Activated CD8-positive, alpha-beta memory T cell treated with anti-CD3 and anti-CD28 coated beads, Interleukin-2, amount 50 U/mL, for 1 hour (primary cell): ENCODE measurements around the gene PNKD.

Experiments
- DNase-seq: peaks from one replicate; pipeline ENCODE4 v3.0.0-alpha.2; 2020; ENCODE audit errors: extremely low read depth

PNKD gene

DNA sequence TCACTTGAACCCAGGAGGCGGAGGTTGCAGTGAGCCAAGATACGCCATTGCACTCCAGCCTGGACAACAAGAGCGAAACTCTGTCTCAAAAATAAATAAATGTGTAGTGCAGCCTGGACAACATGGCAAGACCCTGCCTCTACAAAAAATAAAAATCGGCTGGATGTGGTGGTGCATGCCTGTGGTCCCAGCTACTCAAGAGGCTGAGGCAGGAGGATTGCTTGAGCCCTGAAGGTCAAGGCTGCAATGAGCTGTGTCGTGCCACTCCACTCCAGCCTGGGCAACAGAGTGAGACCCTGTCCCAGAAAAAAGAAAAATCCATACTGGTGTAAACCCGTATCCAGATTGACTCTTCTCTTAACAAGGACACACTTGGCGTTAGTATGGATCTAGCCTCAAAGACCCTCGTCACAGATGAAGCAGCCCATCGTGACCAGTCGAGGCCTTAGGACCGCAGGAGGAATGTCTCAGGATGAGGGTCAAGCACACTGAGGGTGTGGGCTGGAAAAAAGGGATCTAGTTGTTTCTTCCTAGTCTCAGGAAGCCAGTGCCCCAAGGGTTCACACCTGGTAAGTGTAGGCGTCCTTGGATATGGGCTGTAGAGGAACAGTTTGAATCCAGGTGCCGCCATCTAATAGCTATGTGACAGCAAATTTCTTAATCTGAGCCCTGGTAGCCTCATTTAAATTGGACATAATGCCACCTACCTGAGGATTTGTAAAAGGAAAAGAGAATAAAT, 13.5 kb upstream of the PNKD start:
- no peak for DNase-seq

DNA sequence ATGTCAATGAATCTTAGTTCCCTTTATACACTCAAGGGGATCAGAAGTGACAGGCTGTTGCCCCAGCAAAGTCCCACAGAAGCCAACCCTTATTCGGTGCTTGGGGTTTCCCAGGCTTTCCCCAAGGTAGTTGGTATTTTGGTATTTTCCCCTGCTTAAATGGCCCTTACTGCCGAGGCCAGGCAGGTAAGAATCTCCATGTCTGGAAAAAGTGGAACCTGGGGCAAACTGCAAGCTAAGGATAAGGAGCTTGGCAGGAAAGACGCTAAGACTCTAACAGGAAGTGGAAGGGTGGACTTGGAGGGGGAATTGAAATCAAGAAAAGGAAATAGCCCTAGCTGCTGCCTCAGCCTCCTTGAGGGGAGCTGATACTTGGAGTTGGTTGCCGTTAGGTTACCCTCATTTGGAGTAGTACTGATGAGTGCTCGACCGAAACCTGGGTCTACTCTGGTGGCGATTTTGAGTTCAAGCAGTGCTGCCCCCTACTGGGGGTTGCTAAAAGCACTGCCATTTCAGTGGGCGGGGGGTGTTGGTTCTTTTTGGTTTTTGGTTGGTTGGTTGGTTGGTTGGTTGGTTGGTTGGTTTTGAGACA, 12.8 kb upstream of the PNKD start:
- DNase-seq, result peak; percentile 40

GRCh38 chr2:218259099-218259961, 11.0 kb upstream of the PNKD start:
- no peak for DNase-seq

DNA sequence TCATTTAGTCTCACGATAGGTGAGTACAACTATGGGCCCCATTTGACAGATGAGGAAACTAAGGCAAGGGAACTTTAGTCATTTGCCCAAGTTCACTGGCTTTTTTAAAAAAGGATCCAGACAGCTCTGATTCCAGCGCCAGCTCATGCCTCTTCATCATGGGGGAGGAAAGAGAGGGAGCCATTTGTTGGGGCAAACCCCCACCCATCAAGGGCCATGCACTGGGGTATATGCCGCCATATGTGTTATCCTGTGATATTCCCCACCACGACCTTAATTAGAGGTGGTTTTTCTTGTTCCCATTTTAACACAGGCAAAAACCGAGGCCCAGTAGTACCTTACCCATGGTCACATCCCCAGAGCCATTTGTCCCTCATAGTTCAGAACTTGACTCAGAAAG, 10.2 kb upstream of the PNKD start:
- DNase-seq, result no peak

GRCh38 chr2:218260742-218261422, 9.4 kb upstream of the PNKD start, which contains the start of gene GPBAR1:
TSS of gene GPBAR1 (plus strand) at chr2:218261015. CDS start at chr2:218262725, 1,710 bp downstream.
- no peak for DNase-seq

DNA sequence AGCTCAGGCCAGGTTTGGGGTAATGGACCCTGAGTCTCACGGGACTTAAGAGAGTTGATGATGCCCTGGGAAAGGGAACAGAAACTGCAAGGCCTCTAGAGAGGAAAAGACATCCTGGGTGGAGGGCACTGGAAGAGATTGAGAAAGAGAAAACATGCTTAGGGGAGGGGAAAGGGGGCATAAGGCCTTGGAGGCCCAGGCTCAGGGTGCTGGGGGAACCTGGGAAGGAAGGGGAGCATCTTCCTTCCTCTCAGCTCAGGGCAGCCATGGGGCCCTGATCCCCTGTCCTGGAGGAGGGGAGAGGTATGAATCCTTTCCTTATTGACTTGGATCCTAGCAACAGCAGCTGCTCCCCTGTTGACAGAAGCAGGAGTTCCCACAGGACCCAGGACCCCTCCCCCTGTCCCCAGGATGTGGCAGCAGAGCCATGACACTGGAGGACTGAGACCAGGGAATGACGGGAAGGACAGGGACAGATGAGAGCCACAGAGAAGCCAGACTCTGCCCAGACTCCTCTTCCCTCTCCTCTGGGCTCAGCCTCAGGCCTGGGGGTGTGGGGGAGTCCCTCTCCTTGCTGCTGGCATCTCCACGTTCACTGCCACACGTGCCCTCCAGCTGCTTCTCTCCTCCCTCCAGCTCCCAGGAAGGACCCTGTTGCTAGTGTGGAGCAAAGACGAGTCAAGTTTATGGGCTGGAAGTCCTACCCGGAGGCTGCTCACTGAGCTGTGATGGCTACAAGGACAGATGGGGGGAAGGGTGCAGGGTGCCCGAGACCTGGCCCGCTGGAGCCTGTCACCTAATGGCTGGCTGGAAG, 8.7 kb upstream of the PNKD start:
- no peak for DNase-seq

DNA sequence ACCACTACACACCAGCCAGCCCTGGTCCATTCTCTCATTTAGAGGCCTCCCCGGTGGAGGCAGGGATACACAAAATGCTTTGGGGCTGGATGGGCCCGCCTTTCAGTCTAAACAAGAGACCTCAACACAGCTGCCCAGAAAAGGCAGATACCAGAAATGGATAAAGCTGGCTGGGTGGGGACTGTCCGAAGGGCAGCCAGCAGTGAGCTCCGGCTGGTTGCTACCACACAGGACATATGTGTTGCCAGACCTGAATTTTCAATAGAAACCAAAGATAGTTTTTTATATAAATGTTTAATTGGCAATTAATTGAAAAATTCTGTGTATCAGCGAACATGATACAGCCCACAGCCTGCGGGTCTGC, 8.1 kb upstream of the PNKD start:
- no peak for DNase-seq

DNA sequence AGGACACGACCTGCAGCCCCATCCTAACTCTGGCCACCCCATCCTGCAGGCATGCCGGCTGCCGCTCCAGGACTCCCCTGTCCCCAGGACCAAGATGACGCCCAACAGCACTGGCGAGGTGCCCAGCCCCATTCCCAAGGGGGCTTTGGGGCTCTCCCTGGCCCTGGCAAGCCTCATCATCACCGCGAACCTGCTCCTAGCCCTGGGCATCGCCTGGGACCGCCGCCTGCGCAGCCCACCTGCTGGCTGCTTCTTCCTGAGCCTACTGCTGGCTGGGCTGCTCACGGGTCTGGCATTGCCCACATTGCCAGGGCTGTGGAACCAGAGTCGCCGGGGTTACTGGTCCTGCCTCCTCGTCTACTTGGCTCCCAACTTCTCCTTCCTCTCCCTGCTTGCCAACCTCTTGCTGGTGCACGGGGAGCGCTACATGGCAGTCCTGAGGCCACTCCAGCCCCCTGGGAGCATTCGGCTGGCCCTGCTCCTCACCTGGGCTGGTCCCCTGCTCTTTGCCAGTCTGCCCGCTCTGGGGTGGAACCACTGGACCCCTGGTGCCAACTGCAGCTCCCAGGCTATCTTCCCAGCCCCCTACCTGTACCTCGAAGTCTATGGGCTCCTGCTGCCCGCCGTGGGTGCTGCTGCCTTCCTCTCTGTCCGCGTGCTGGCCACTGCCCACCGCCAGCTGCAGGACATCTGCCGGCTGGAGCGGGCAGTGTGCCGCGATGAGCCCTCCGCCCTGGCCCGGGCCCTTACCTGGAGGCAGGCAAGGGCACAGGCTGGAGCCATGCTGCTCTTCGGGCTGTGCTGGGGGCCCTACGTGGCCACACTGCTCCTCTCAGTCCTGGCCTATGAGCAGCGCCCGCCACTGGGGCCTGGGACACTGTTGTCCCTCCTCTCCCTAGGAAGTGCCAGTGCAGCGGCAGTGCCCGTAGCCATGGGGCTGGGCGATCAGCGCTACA, 7.4 kb upstream of the PNKD start:
- no peak for DNase-seq

- DNase-seq, result no peak
Observed at GRCh38 chr2:218263817-218264641, 6.3 kb upstream of the PNKD start.

GRCh38 chr2:218264773-218265561, 5.4 kb upstream of the PNKD start:
- no peak for DNase-seq

DNA sequence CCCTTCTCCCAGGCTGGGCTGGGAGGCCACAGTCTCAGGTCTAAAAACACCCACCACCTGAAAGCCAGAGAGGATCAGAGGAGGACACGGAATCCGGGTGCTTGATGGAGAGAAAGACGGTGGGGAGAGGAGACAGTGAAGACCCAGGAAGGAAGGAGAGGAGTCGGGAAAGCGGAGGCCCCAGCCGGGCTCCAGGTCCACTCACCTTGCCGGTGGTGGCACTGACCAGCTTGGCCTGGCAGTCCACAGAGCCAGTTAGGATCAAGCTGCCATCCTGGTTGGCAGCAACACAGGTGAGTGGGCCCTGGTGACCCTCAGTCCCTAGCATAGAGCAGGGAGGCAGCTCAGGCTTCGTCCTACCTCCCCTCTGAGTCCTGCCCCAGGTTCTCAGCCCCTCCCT, 4.7 kb upstream of the PNKD start:
- no peak for DNase-seq

- DNase-seq, result no peak
Observed at GRCh38 chr2:218266316-218266979, 3.9 kb upstream of the PNKD start.

- DNase-seq, result no peak
Observed at GRCh38 chr2:218267259-218267658, 3.1 kb upstream of the PNKD start.

DNA sequence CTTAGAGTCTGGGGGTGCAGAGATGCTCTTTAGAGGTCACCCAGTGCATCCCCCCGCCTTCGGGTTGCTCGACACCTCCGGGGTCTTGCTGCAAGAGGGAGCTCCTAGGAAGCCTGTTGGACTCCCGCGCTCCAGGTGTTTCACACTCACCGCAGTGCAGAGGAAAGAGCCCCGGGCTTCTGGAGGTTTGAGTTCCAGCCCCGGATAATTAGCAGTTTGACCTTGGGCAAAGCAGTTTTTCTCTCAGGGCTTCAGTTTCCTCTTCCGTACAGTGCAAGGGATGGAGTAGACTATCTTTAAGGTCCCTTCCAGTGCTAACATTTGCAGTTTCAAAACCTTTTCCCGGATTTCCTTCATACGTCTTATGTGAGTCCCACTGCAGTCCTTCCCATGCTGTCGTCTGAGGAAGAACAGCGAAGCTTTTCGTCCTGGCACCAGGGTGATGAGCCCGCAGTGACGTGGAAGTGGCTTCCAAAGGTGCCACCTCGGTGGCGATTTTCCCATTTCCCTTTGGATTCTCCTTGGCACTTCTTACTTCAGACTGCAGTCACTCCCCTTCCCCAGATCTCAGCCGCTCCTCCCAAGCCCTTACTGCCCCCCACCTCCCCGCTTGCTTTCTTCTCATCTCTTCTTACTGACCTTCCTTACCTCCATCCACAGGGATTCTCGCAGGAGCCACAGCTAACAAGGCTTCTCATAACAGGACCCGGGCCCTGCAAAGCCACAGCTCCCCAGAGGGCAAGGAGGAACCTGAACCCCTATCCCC, 585 bp downstream of the PNKD start:
- no peak for DNase-seq

GRCh38 chr2:218271487-218271797, 1.1 kb downstream of the PNKD start:
- DNase-seq, result no peak

GRCh38 chr2:218271865-218272530, 1.7 kb downstream of the PNKD start:
- DNase-seq, result no peak
